Endodermal cell (in vitro differentiated cells): ENCODE measurements around the gene ANKS1B. TPM values are rescaled to one million over a fixed set of nuclear protein-coding genes. Genes with fewer than 3 reads are reported as not detected.

ENCODE experiments used
- DNase-seq: peaks from one replicate; pipeline ENCODE4 v3.0.0-alpha.2; 2017
- H3K27ac ChIP-seq: 2 replicates; pipeline ENCODE4 v1.5.1; 2013; ENCODE audit warnings: mild to moderate bottlenecking, low read depth, low read length, moderate library complexity
- H3K27me3 ChIP-seq: 2 replicates; pipeline ENCODE4 v1.6.1; 2013; ENCODE audit warnings: mild to moderate bottlenecking, low read length, moderate library complexity; ENCODE audit not compliant: insufficient read depth, control insufficient read depth, poor library complexity, severe bottlenecking
- H3K36me3 ChIP-seq: 2 replicates; pipeline ENCODE4 v1.7.0; 2013; ENCODE audit warnings: mild to moderate bottlenecking, low read length, moderate library complexity; ENCODE audit not compliant: control insufficient read depth, insufficient read depth
- H3K4me1 ChIP-seq: one replicate; pipeline ENCODE4 v1.7.0; 2013; ENCODE audit warnings: low read length; ENCODE audit not compliant: control insufficient read depth, insufficient read depth
- H3K4me3 ChIP-seq: 2 replicates; pipeline ENCODE4 v1.5.1; 2013; ENCODE audit warnings: mild to moderate bottlenecking, low read length, moderate library complexity
- H3K9ac ChIP-seq: 2 replicates; pipeline ENCODE4 v1.6.1; 2013; ENCODE audit warnings: mild to moderate bottlenecking, low read length, moderate library complexity; ENCODE audit not compliant: poor library complexity, severe bottlenecking; ENCODE audit errors: extremely low read depth
- H3K9me3 ChIP-seq: 2 replicates; pipeline ENCODE4 v1.6.1; 2013; ENCODE audit warnings: mild to moderate bottlenecking, low read length, moderate library complexity; ENCODE audit not compliant: control insufficient read depth
- H3K27ac Mint-ChIP-seq: 2 replicates; pipeline ENCODE4 v1.8.0; 2020; ENCODE audit warnings: mixed read lengths
- H3K27me3 Mint-ChIP-seq: 2 replicates; pipeline ENCODE4 v1.8.0; 2021; ENCODE audit warnings: mild to moderate bottlenecking, mixed read lengths; ENCODE audit not compliant: insufficient read depth
- H3K36me3 Mint-ChIP-seq: 2 replicates; pipeline ENCODE4 v1.8.0; 2020; ENCODE audit warnings: low read depth, mixed read lengths
- H3K4me1 Mint-ChIP-seq: 2 replicates; pipeline ENCODE4 v1.8.0; 2020; ENCODE audit warnings: mixed read lengths
- H3K4me3 Mint-ChIP-seq: 2 replicates; pipeline ENCODE4 v1.8.0; 2020; ENCODE audit warnings: mild to moderate bottlenecking, moderate library complexity, mixed read lengths
- H3K9me3 Mint-ChIP-seq: 2 replicates; pipeline ENCODE4 v1.8.0; 2020; ENCODE audit warnings: mild to moderate bottlenecking, mixed read lengths
- WGBS, 2 experiments: methylation state at CpG; one replicate each; pipeline versions ENCODE4 v1.1.5 to v1.1.7; 2013; ENCODE audit warnings: missing lambda C conversion rate in 2 of 2, mixed read lengths in 1 of 2; ENCODE audit not compliant: insufficient coverage in 1 of 2, insufficient read length in 1 of 2; 5-methylcytosine and 5-hydroxymethylcytosine counted together
- total RNA-seq, 2 donors: library from RNA; stranded (reverse); fragmentation: NEBNext Ultra II Directional in 1 of 2; extraction: Animal tissue kit (Norgen Biotek cat#: 25700) in 1 of 2; gene quantifications; 2 replicates in 1 of 2; 3 replicates in 1 of 2; pipeline ENCODE4 v1.2.1, GENCODE V29; 2021
- TF ChIP-seq, protein P1 (sequence below): fragments of 200-600 bp; sonication (generic); conservative IDR thresholded peaks from 2 replicates; pipeline ENCODE4 v1.5.0; 2021; ENCODE audit warnings: antibody characterized with exemption, mild to moderate bottlenecking

Gene ANKS1B
- total RNA-seq, 2 donors from 2014 or later: 28.5 to 65.8 TPM

DNA sequence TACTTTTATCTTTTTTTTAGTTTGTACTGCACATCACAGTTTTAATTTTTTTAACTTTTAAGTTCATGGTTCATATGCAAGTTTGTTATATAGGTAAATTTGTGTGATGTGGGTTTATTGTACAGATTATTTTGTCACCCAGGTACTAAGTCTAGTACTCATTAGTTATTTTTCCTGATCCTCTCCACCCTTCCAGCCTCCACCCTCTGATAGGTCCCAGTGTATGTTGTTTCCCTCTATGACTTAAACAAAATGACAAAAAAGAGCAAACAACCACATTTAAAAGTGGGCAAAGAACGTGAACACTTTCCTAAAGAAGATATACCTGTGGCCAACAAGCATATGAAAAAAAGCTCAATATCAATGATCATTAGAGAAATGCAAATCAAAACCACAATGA, 273.5 kb downstream of the ANKS1B start:
- 93% methylated on average over 1 of the region's 1 CpG; no CpG with 5 or more reads in 1 of the 2 experiments for WGBS, 2 experiments
- H3K9me3 Mint-ChIP-seq: peaks cover 32% of the 10 kb centered on the region
- H3K4me3 Mint-ChIP-seq: no peak overlapping the region
- no peak overlapping the region for H3K27ac ChIP-seq
- peaks cover 10% of the 10 kb centered on the region for H3K4me1 Mint-ChIP-seq
- H3K27me3 ChIP-seq: no peaks in the 10 kb centered on the region
- H3K9me3 ChIP-seq: peaks cover 22% of the 10 kb centered on the region
- H3K9ac ChIP-seq: no peak overlapping the region
- no peak overlapping the region for H3K27ac Mint-ChIP-seq
- no peak for DNase-seq
- TF ChIP-seq, protein P1, sequence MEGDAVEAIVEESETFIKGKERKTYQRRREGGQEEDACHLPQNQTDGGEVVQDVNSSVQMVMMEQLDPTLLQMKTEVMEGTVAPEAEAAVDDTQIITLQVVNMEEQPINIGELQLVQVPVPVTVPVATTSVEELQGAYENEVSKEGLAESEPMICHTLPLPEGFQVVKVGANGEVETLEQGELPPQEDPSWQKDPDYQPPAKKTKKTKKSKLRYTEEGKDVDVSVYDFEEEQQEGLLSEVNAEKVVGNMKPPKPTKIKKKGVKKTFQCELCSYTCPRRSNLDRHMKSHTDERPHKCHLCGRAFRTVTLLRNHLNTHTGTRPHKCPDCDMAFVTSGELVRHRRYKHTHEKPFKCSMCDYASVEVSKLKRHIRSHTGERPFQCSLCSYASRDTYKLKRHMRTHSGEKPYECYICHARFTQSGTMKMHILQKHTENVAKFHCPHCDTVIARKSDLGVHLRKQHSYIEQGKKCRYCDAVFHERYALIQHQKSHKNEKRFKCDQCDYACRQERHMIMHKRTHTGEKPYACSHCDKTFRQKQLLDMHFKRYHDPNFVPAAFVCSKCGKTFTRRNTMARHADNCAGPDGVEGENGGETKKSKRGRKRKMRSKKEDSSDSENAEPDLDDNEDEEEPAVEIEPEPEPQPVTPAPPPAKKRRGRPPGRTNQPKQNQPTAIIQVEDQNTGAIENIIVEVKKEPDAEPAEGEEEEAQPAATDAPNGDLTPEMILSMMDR: no peak
- no peak overlapping the region for H3K4me3 ChIP-seq
- peaks cover 6% of the 10 kb centered on the region for H3K36me3 Mint-ChIP-seq
- H3K27me3 Mint-ChIP-seq: no peaks in the 10 kb centered on the region
- no peaks in the 10 kb centered on the region for H3K36me3 ChIP-seq
- H3K4me1 ChIP-seq: no peaks in the 10 kb centered on the region

DNA sequence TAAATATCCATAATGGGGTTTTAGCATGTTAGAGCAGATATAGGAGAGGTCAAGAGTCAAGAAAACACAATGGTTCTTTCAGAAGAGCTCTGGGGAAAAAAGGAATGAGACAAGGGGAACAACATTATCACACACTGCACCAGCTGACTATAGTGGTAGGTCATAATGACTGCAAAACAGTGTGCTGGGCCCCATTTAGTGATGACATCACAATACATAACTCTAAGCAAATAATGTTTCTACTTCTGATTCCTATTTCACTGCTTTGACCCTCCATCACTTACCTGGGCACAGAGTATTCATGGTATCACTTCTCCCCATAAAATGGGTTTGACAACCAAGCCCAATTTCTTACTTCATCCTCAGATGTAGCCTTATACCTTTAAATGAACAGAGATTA, 275.1 kb downstream of the ANKS1B start:
- no peaks in the 10 kb centered on the region for H3K27me3 ChIP-seq
- H3K9me3 Mint-ChIP-seq: peaks cover 20% of the 10 kb centered on the region
- H3K27ac ChIP-seq: no peak overlapping the region
- no peak overlapping the region for H3K9ac ChIP-seq
- H3K27ac Mint-ChIP-seq: no peak overlapping the region
- H3K4me3 Mint-ChIP-seq: no peak overlapping the region
- H3K4me1 Mint-ChIP-seq: peaks cover 2% of the 10 kb centered on the region
- no peak overlapping the region for H3K4me3 ChIP-seq
- no peaks in the 10 kb centered on the region for H3K36me3 ChIP-seq
- H3K36me3 Mint-ChIP-seq: peaks cover 6% of the 10 kb centered on the region
- TF ChIP-seq, protein P1: no peak
- H3K9me3 ChIP-seq: peaks cover 21% of the 10 kb centered on the region
- H3K27me3 Mint-ChIP-seq: no peaks in the 10 kb centered on the region
- H3K4me1 ChIP-seq: no peaks in the 10 kb centered on the region
- no peak for DNase-seq

DNA sequence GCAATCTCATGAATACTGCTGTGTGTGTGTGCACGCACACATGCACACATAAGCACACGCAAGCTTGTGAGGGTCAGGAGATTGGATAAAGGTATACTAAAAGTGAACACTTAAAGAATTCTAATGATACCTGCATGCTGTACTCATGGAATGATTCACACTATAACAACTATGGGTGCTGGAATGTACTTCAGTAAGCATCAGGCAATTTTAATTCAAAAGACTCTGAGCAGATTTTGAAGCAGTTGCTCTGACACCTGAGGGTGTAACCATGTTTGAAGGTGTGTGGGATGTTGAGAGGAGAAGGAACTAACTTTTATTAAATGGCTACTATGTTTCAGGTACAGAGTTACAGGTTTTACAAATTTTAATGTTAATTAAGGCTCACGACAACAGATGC, 275.6 kb downstream of the ANKS1B start:
- 99 to 100% methylated on average over 2 to 3 of the region's 3 CpGs for WGBS, 2 experiments
- no peaks in the 10 kb centered on the region for H3K27me3 Mint-ChIP-seq
- Histone ChIP-seq H3K27me3 (no peaks in the 10 kb centered on the region), H3K9me3 (peaks cover 16% of the 10 kb centered on the region), H3K27ac (no peak overlapping the region), H3K4me1 (no peaks in the 10 kb centered on the region), H3K4me3 (no peak overlapping the region), H3K9ac (no peak overlapping the region), H3K36me3 (no peaks in the 10 kb centered on the region)
- peaks cover 17% of the 10 kb centered on the region for H3K9me3 Mint-ChIP-seq
- H3K4me1 Mint-ChIP-seq: peaks cover 2% of the 10 kb centered on the region
- peaks cover 6% of the 10 kb centered on the region for H3K36me3 Mint-ChIP-seq
- no peak overlapping the region for H3K27ac Mint-ChIP-seq
- no peak for DNase-seq
- H3K4me3 Mint-ChIP-seq: no peak overlapping the region
- TF ChIP-seq, protein P1: no peak
